Endodermal cell (in vitro differentiated cells): ENCODE data around the gene ADD1. TPM values are rescaled to one million over a fixed set of nuclear protein-coding genes. Genes with fewer than 3 reads are reported as not detected.

ENCODE experiments used
- DNase-seq: peaks from one replicate; pipeline ENCODE4 v3.0.0-alpha.2; 2017
- H3K27ac ChIP-seq: 2 replicates; pipeline ENCODE4 v1.5.1; 2013; ENCODE audit warnings: mild to moderate bottlenecking, low read depth, low read length, moderate library complexity
- H3K27me3 ChIP-seq: 2 replicates; pipeline ENCODE4 v1.6.1; 2013; ENCODE audit warnings: mild to moderate bottlenecking, low read length, moderate library complexity; ENCODE audit not compliant: insufficient read depth, control insufficient read depth, poor library complexity, severe bottlenecking
- H3K36me3 ChIP-seq: 2 replicates; pipeline ENCODE4 v1.7.0; 2013; ENCODE audit warnings: mild to moderate bottlenecking, low read length, moderate library complexity; ENCODE audit not compliant: control insufficient read depth, insufficient read depth
- H3K4me1 ChIP-seq: one replicate; pipeline ENCODE4 v1.7.0; 2013; ENCODE audit warnings: low read length; ENCODE audit not compliant: control insufficient read depth, insufficient read depth
- H3K4me3 ChIP-seq: 2 replicates; pipeline ENCODE4 v1.5.1; 2013; ENCODE audit warnings: mild to moderate bottlenecking, low read length, moderate library complexity
- H3K9ac ChIP-seq: 2 replicates; pipeline ENCODE4 v1.6.1; 2013; ENCODE audit warnings: mild to moderate bottlenecking, low read length, moderate library complexity; ENCODE audit not compliant: poor library complexity, severe bottlenecking; ENCODE audit errors: extremely low read depth
- H3K9me3 ChIP-seq: 2 replicates; pipeline ENCODE4 v1.6.1; 2013; ENCODE audit warnings: mild to moderate bottlenecking, low read length, moderate library complexity; ENCODE audit not compliant: control insufficient read depth
- H3K27ac Mint-ChIP-seq: 2 replicates; pipeline ENCODE4 v1.8.0; 2020; ENCODE audit warnings: mixed read lengths
- H3K27me3 Mint-ChIP-seq: 2 replicates; pipeline ENCODE4 v1.8.0; 2021; ENCODE audit warnings: mild to moderate bottlenecking, mixed read lengths; ENCODE audit not compliant: insufficient read depth
- H3K36me3 Mint-ChIP-seq: 2 replicates; pipeline ENCODE4 v1.8.0; 2020; ENCODE audit warnings: low read depth, mixed read lengths
- H3K4me1 Mint-ChIP-seq: 2 replicates; pipeline ENCODE4 v1.8.0; 2020; ENCODE audit warnings: mixed read lengths
- H3K4me3 Mint-ChIP-seq: 2 replicates; pipeline ENCODE4 v1.8.0; 2020; ENCODE audit warnings: mild to moderate bottlenecking, moderate library complexity, mixed read lengths
- H3K9me3 Mint-ChIP-seq: 2 replicates; pipeline ENCODE4 v1.8.0; 2020; ENCODE audit warnings: mild to moderate bottlenecking, mixed read lengths
- CTCF ChIP-seq: fragments of 200-600 bp; sonication (generic); conservative IDR thresholded peaks from 2 replicates; pipeline ENCODE4 v1.5.0; 2021; ENCODE audit warnings: antibody characterized with exemption, mild to moderate bottlenecking
- WGBS, 2 experiments: methylation state at CpG; one replicate each; pipeline versions ENCODE4 v1.1.5 to v1.1.7; 2013; ENCODE audit warnings: missing lambda C conversion rate in 2 of 2, mixed read lengths in 1 of 2; ENCODE audit not compliant: insufficient coverage in 1 of 2, insufficient read length in 1 of 2; 5-methylcytosine and 5-hydroxymethylcytosine counted together
- total RNA-seq, 2 donors: library from RNA; stranded (reverse); fragmentation: NEBNext Ultra II Directional in 1 of 2; extraction: Animal tissue kit (Norgen Biotek cat#: 25700) in 1 of 2; gene quantifications; 2 replicates in 1 of 2; 3 replicates in 1 of 2; pipeline ENCODE4 v1.2.1, GENCODE V29; 2021

Gene ADD1
- total RNA-seq, 2 donors from 2014 or later, result 231 to 257 TPM

- Mint-ChIP-seq H3K4me1 (peaks cover 28% of the 10 kb centered on the region), H3K9me3 (peaks cover 10% of the 10 kb centered on the region), H3K27me3 (no peaks in the 10 kb centered on the region), H3K27ac (peak overlapping the region; percentile 91), H3K4me3 (peak overlapping the region; percentile 82), H3K36me3 (peaks cover 3% of the 10 kb centered on the region)
- no peaks in the 10 kb centered on the region for H3K27me3 ChIP-seq
- H3K36me3 ChIP-seq, result peaks cover 4% of the 10 kb centered on the region
- H3K9me3 ChIP-seq, result peaks cover 10% of the 10 kb centered on the region
- peak overlapping the region; percentile 79 for H3K9ac ChIP-seq
- TF ChIP-seq CTCF, result no peak
- DNase-seq, result peak; percentile 78
- H3K27ac ChIP-seq, result peak overlapping the region; percentile 47
- H3K4me3 ChIP-seq, result peak overlapping the region; percentile 100
- WGBS, 2 experiments, result 0% methylated on average over 30 to 74 of the region's 74 CpGs
- peaks cover 2% of the 10 kb centered on the region for H3K4me1 ChIP-seq
Measured at GRCh38 chr4:2843941-2844584, 419 bp downstream of the ADD1 start.

- H3K27ac ChIP-seq, result no peak overlapping the region
- no peak overlapping the region for H3K9ac ChIP-seq
- no peak for DNase-seq
- WGBS, 2 experiments, result 94 to 100% methylated on average over 1 of the region's 2 CpGs
- H3K4me3 ChIP-seq, result peak overlapping the region; percentile 100
- H3K27ac Mint-ChIP-seq, result no peak overlapping the region
- H3K4me3 Mint-ChIP-seq, result peak overlapping the region; percentile 82
- peaks cover 9% of the 10 kb centered on the region for H3K4me1 ChIP-seq
- no peak for TF ChIP-seq CTCF
- H3K27me3 ChIP-seq, result no peaks in the 10 kb centered on the region
- H3K36me3 ChIP-seq, result peaks cover 4% of the 10 kb centered on the region
- no peaks in the 10 kb centered on the region for H3K36me3 Mint-ChIP-seq
- H3K9me3 Mint-ChIP-seq, result peaks cover under 1% of the 10 kb centered on the region
- H3K4me1 Mint-ChIP-seq, result peaks cover 41% of the 10 kb centered on the region
- H3K9me3 ChIP-seq, result no peaks in the 10 kb centered on the region
- no peaks in the 10 kb centered on the region for H3K27me3 Mint-ChIP-seq
Measured at GRCh38 chr4:2846172-2846571, 2.5 kb downstream of the ADD1 start.

GRCh38 chr4:2847302-2847871 lies 3.7 kb downstream of the ADD1 start:
- 89 to 91% methylated on average over 7 to 11 of the region's 11 CpGs for WGBS, 2 experiments
- DNase-seq, result peak; percentile 48
- TF ChIP-seq CTCF, result no peak
- Mint-ChIP-seq H3K27me3 (no peaks in the 10 kb centered on the region), H3K9me3 (no peaks in the 10 kb centered on the region), H3K4me3 (no peak overlapping the region), H3K4me1 (peaks cover 43% of the 10 kb centered on the region), H3K27ac (peak overlapping the region; percentile 11), H3K36me3 (no peaks in the 10 kb centered on the region)
- peaks cover 10% of the 10 kb centered on the region for H3K4me1 ChIP-seq
- H3K9ac ChIP-seq, result no peak overlapping the region
- peak overlapping the region; percentile 13 for H3K4me3 ChIP-seq
- no peaks in the 10 kb centered on the region for H3K27me3 ChIP-seq
- no peak overlapping the region for H3K27ac ChIP-seq
- H3K36me3 ChIP-seq, result peaks cover 4% of the 10 kb centered on the region
- H3K9me3 ChIP-seq, result no peaks in the 10 kb centered on the region
